Neural cell (in vitro differentiated cells): ENCODE results near the gene ANGPTL5. TPM values are rescaled to one million over a fixed set of nuclear protein-coding genes. Genes with fewer than 3 reads are reported as not detected.

ENCODE experiments used
- H2AFZ ChIP-seq: fragments of 200-600, 300-800 bp; sonication (generic), shearing (Covaris generic); 2 replicates; pipeline ENCODE4 v1.6.0; 2014; ENCODE audit warnings: low read depth, mild to moderate bottlenecking, antibody characterized with exemption, low read length, moderate library complexity
- H3F3A ChIP-seq: fragments of 200-600 bp; shearing (Covaris generic); 2 replicates; pipeline ENCODE4 v1.6.1; 2016; ENCODE audit warnings: mild to moderate bottlenecking, moderate library complexity, mixed read lengths, antibody characterized with exemption, low read length; ENCODE audit not compliant: insufficient read depth, poor library complexity, severe bottlenecking
- H3K27ac ChIP-seq: fragments of 200-600, 300-800 bp; sonication (generic), shearing (Covaris generic); 2 replicates; pipeline ENCODE4 v1.5.1; 2014; ENCODE audit warnings: mild to moderate bottlenecking, low read length, moderate library complexity
- H3K27me3 ChIP-seq: fragments of 300-800, 200-600 bp; sonication (generic), shearing (Covaris generic); 2 replicates; pipeline ENCODE4 v1.6.0; 2014; ENCODE audit warnings: mild to moderate bottlenecking, low read depth, low read length, moderate library complexity; ENCODE audit not compliant: insufficient read depth
- H3K36me3 ChIP-seq: fragments of 300-800, 200-600 bp; sonication (generic), shearing (Covaris generic); 2 replicates; pipeline ENCODE4 v1.5.1; 2014; ENCODE audit warnings: mild to moderate bottlenecking, antibody characterized with exemption, low read length, moderate library complexity; ENCODE audit not compliant: insufficient read depth
- H3K4me2 ChIP-seq: fragments of 300-800, 200-600 bp; sonication (generic), shearing (Covaris generic); 2 replicates; pipeline ENCODE4 v1.6.0; 2014; ENCODE audit warnings: mild to moderate bottlenecking, low read length
- H3K4me3 ChIP-seq: fragments of 300-800, 200-600 bp; sonication (generic), shearing (Covaris generic); 2 replicates; pipeline ENCODE4 v1.5.1; 2014; ENCODE audit warnings: mild to moderate bottlenecking, low read length, moderate library complexity
- H3K79me2 ChIP-seq: fragments of 200-600 bp; shearing (Covaris generic); replicated peaks from 2 replicates; pipeline ENCODE4 v1.6.0; 2014; ENCODE audit warnings: mild to moderate bottlenecking, low read length, moderate library complexity; ENCODE audit not compliant: insufficient read depth
- H3K9ac ChIP-seq: fragments of 300-800, 200-600 bp; sonication (generic), shearing (Covaris generic); 2 replicates; pipeline ENCODE4 v1.6.1; 2016; ENCODE audit warnings: mild to moderate bottlenecking, low read length, mixed read lengths
- H3K9me2 ChIP-seq: fragments of 200-600 bp; shearing (Covaris generic); 2 replicates; pipeline ENCODE4 v1.6.1; 2016; ENCODE audit warnings: mild to moderate bottlenecking, low read length, mixed read lengths; ENCODE audit not compliant: insufficient read depth
- H3K9me3 ChIP-seq: fragments of 200-600, 300-800 bp; sonication (generic), shearing (Covaris generic); 2 replicates; pipeline ENCODE4 v1.6.1; 2016; ENCODE audit warnings: mild to moderate bottlenecking, mixed run types, low read length, moderate library complexity, mixed read lengths
- H4K20me1 ChIP-seq: fragments of 200-600 bp; shearing (Covaris generic); 2 replicates; pipeline ENCODE4 v1.6.1; 2016; ENCODE audit warnings: mild to moderate bottlenecking, mixed run types; ENCODE audit not compliant: insufficient read depth
- EP300 ChIP-seq: fragments of 450-650 bp; conservative IDR thresholded peaks from 2 replicates; pipeline ENCODE4 v1.6.1; 2014; ENCODE audit warnings: antibody characterized with exemption, mild to moderate bottlenecking, moderate library complexity; ENCODE audit not compliant: poor library complexity, severe bottlenecking
- EZH2 ChIP-seq: fragments of 200-600, 300-800 bp; shearing (Covaris generic), sonication (generic); IDR thresholded peaks from 2 replicates; pipeline ENCODE4 v1.6.1; 2014; ENCODE audit warnings: antibody characterized with exemption, low read length, borderline replicate concordance, mild to moderate bottlenecking; ENCODE audit not compliant: insufficient read depth, poor library complexity, severe bottlenecking
- MXI1 ChIP-seq: fragments of 450-650 bp; conservative IDR thresholded peaks from 2 replicates; pipeline ENCODE4 v1.6.1; 2014; ENCODE audit warnings: antibody characterized with exemption, mild to moderate bottlenecking; ENCODE audit not compliant: poor library complexity, severe bottlenecking
- POLR2AphosphoS5 ChIP-seq: IDR thresholded peaks from 2 replicates; pipeline ENCODE4 v1.6.1; 2012
- RAD21 ChIP-seq: fragments of 450-650 bp; conservative IDR thresholded peaks from 2 replicates; pipeline ENCODE4 v1.6.1; 2014; ENCODE audit warnings: antibody characterized with exemption, mild to moderate bottlenecking, moderate library complexity
- SMC3 ChIP-seq: fragments of 450-650 bp; conservative IDR thresholded peaks from 2 replicates; pipeline ENCODE4 v1.6.1; 2014; ENCODE audit warnings: antibody characterized with exemption, mild to moderate bottlenecking, moderate library complexity; ENCODE audit not compliant: poor library complexity
- TAF1 ChIP-seq: IDR thresholded peaks from 2 replicates; pipeline ENCODE4 v1.6.1; 2012; ENCODE audit warnings: low read depth
- polyA plus RNA-seq: library from polyadenylated mRNA; depleted of rRNA; stranded (reverse); fragments of >200 nt; gene quantifications from 2 replicates; pipeline ENCODE4 v1.2.3, GENCODE V29; 2014
- TF ChIP-seq, protein P1 (sequence below): fragments of 450-650 bp; IDR thresholded peaks from 2 replicates; pipeline ENCODE4 v1.5.1; 2014; ENCODE audit warnings: antibody characterized with exemption, mild to moderate bottlenecking, moderate library complexity; ENCODE audit not compliant: poor library complexity, severe bottlenecking
- TF ChIP-seq, protein P2 (sequence below): IDR thresholded peaks from 2 replicates; pipeline ENCODE4 v1.6.1; 2012; ENCODE audit warnings: borderline replicate concordance

The ANGPTL5 gene
- polyA plus RNA-seq, 1 donor from 2014 or later: not detected

DNA sequence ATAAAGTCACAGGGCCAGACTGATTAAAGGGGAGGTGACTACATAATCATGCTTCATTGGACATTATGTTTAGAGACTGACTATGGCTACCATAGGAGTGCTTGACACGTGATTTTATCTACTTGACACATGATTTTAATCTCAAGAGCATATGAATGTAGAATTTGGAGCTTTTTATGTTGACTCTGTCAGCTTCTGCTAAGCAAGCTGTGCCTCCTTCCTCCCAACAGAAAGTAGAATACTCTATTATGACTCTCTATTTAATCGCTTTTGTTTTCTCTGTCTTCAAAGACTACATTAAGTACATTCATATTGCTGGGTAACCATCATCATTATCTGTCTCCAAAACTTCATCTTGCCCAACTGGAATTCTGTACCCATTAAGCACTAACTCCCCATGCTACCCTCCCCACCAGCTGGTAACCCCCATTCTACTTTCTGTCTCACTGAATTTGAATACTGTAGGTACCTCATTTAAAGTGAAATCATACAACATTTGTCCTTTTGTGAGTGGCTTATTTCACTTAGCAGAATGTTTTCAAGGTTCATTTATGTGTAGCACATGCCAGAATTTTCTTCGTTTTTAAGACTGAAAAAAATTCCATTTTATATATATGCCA is 24.7 kb upstream of the ANGPTL5 start:
- Histone ChIP-seq H3K27me3 (no peaks in the 10 kb centered on the region), H3K9me2 (no peaks in the 10 kb centered on the region), H3K9ac (no peak overlapping the region)

DNA sequence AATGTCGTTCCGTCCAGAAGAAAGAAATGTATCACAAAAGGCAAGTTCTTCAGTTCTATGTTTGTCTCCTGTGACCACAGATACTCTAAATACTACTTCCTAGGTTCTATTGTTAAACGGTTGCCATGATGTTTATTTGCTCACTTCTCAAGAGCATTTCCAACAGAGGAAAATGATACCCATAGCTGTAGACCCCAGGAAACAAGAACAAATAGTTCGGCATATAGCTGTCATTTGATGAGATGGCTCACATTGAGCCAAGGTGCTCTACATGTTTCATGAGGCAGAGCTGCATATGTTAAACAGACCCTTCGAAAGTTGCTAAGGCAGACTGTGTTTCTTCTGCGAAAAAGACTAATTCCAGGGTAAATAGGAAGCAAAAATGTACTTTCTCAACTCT is 15.4 kb upstream of the ANGPTL5 start:
- no peaks in the 10 kb centered on the region for H4K20me1 ChIP-seq
- H3K27me3 ChIP-seq: no peaks in the 10 kb centered on the region
- no peak overlapping the region for H3K4me2 ChIP-seq
- H3K9ac ChIP-seq: no peak overlapping the region
- no peak overlapping the region for H2AFZ ChIP-seq
- H3K9me2 ChIP-seq: no peaks in the 10 kb centered on the region
- H3K36me3 ChIP-seq: no peaks in the 10 kb centered on the region
- H3K27ac ChIP-seq: no peak overlapping the region
- TF ChIP-seq EP300 (no peak), EZH2 (no peak), SMC3 (no peak)
- TF ChIP-seq, protein P1, sequence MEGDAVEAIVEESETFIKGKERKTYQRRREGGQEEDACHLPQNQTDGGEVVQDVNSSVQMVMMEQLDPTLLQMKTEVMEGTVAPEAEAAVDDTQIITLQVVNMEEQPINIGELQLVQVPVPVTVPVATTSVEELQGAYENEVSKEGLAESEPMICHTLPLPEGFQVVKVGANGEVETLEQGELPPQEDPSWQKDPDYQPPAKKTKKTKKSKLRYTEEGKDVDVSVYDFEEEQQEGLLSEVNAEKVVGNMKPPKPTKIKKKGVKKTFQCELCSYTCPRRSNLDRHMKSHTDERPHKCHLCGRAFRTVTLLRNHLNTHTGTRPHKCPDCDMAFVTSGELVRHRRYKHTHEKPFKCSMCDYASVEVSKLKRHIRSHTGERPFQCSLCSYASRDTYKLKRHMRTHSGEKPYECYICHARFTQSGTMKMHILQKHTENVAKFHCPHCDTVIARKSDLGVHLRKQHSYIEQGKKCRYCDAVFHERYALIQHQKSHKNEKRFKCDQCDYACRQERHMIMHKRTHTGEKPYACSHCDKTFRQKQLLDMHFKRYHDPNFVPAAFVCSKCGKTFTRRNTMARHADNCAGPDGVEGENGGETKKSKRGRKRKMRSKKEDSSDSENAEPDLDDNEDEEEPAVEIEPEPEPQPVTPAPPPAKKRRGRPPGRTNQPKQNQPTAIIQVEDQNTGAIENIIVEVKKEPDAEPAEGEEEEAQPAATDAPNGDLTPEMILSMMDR: no peak
- TF ChIP-seq, protein P2, sequence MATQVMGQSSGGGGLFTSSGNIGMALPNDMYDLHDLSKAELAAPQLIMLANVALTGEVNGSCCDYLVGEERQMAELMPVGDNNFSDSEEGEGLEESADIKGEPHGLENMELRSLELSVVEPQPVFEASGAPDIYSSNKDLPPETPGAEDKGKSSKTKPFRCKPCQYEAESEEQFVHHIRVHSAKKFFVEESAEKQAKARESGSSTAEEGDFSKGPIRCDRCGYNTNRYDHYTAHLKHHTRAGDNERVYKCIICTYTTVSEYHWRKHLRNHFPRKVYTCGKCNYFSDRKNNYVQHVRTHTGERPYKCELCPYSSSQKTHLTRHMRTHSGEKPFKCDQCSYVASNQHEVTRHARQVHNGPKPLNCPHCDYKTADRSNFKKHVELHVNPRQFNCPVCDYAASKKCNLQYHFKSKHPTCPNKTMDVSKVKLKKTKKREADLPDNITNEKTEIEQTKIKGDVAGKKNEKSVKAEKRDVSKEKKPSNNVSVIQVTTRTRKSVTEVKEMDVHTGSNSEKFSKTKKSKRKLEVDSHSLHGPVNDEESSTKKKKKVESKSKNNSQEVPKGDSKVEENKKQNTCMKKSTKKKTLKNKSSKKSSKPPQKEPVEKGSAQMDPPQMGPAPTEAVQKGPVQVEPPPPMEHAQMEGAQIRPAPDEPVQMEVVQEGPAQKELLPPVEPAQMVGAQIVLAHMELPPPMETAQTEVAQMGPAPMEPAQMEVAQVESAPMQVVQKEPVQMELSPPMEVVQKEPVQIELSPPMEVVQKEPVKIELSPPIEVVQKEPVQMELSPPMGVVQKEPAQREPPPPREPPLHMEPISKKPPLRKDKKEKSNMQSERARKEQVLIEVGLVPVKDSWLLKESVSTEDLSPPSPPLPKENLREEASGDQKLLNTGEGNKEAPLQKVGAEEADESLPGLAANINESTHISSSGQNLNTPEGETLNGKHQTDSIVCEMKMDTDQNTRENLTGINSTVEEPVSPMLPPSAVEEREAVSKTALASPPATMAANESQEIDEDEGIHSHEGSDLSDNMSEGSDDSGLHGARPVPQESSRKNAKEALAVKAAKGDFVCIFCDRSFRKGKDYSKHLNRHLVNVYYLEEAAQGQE: no peak
- H3F3A ChIP-seq: no peaks in the 10 kb centered on the region
- H3K79me2 ChIP-seq: no peaks in the 10 kb centered on the region
- no peak overlapping the region for H3K4me3 ChIP-seq
- H3K9me3 ChIP-seq: no peaks in the 10 kb centered on the region

More for the DNA sequence above, 24.7 kb upstream of the ANGPTL5 start:
- H3K36me3 ChIP-seq: no peaks in the 10 kb centered on the region
- no peaks in the 10 kb centered on the region for H4K20me1 ChIP-seq
- TF ChIP-seq RAD21 (no peak), TAF1 (no peak), MXI1 (no peak), EZH2 (no peak), POLR2AphosphoS5 (no peak), EP300 (no peak), SMC3 (no peak)
- TF ChIP-seq, protein P1: no peak
- TF ChIP-seq, protein P2: no peak
- H2AFZ ChIP-seq: no peak overlapping the region
- no peak overlapping the region for H3K4me2 ChIP-seq
- no peaks in the 10 kb centered on the region for H3K79me2 ChIP-seq
- H3K27ac ChIP-seq: no peak overlapping the region
- no peaks in the 10 kb centered on the region for H3K9me3 ChIP-seq
- H3K4me3 ChIP-seq: no peak overlapping the region
- no peaks in the 10 kb centered on the region for H3F3A ChIP-seq
